GM23338 (cell line): ENCODE results near the gene RPUSD1. TPM values are rescaled to one million over a fixed set of nuclear protein-coding genes. Genes with fewer than 3 reads are reported as not detected.

Source experiments
- ATAC-seq: fragments of 200-7000 bp; cut with Tn5 transposase; 3 replicates; pipeline ENCODE4 v1.9.1; 2020
- DNase-seq: peaks from one replicate; pipeline ENCODE4 v3.0.0-alpha.2; 2015; ENCODE audit warnings: low spot score
- H2AFZ ChIP-seq: fragments of 200-600 bp; sonication (generic); 2 replicates; pipeline ENCODE4 v1.8.0; 2016; ENCODE audit warnings: antibody characterized with exemption, mild to moderate bottlenecking, moderate library complexity
- H3F3A ChIP-seq: fragments of 200-600 bp; sonication (generic); replicated peaks from 2 replicates; pipeline ENCODE4 v1.8.0; 2017; ENCODE audit warnings: antibody characterized with exemption, mixed run types, low read depth
- H3K27ac ChIP-seq: fragments of 200-600 bp; sonication (generic); 2 replicates; pipeline ENCODE4 v1.6.1; 2016; ENCODE audit warnings: low read depth
- H3K27me3 ChIP-seq: fragments of 200-600 bp; sonication (generic); 2 replicates; pipeline ENCODE4 v1.8.0; 2016; ENCODE audit warnings: mild to moderate bottlenecking, mixed run types, moderate library complexity; ENCODE audit not compliant: insufficient read depth
- H3K36me3 ChIP-seq: fragments of 200-600 bp; sonication (generic); 2 replicates; pipeline ENCODE4 v1.8.0; 2016; ENCODE audit warnings: mild to moderate bottlenecking; ENCODE audit not compliant: insufficient read depth
- H3K4me1 ChIP-seq: fragments of 200-600 bp; sonication (generic); 2 replicates; pipeline ENCODE4 v1.8.0; 2016; ENCODE audit warnings: mild to moderate bottlenecking, moderate library complexity; ENCODE audit not compliant: insufficient read depth
- H3K4me2 ChIP-seq: fragments of 200-600 bp; sonication (generic); 2 replicates; pipeline ENCODE4 v1.7.1; 2017; ENCODE audit warnings: mixed run types
- H3K4me3 ChIP-seq: fragments of 200-600 bp; sonication (generic); 2 replicates; pipeline ENCODE4 v1.6.1; 2016; ENCODE audit warnings: mixed run types
- H3K79me2 ChIP-seq: fragments of 200-600 bp; sonication (generic); replicated peaks from 2 replicates; pipeline ENCODE4 v1.8.0; 2017; ENCODE audit warnings: mild to moderate bottlenecking; ENCODE audit not compliant: insufficient read depth
- H3K9me2 ChIP-seq: fragments of 200-600 bp; sonication (generic); 2 replicates; pipeline ENCODE4 v1.8.0; 2017; ENCODE audit not compliant: insufficient read depth
- H4K20me1 ChIP-seq: fragments of 200-600 bp; sonication (generic); replicated peaks from 2 replicates; pipeline ENCODE4 v1.8.0; 2017; ENCODE audit warnings: mild to moderate bottlenecking; ENCODE audit not compliant: insufficient read depth
- H3K27ac Mint-ChIP-seq: 2 replicates; pipeline ENCODE4 v1.8.0; 2020; ENCODE audit warnings: inconsistent platforms, mild to moderate bottlenecking, moderate library complexity, mixed read lengths
- H3K27me3 Mint-ChIP-seq: 3 replicates; pipeline ENCODE4 v1.8.0; 2022; ENCODE audit warnings: low read depth, mild to moderate bottlenecking, moderate library complexity, mixed read lengths, inconsistent platforms; ENCODE audit not compliant: insufficient read depth, poor library complexity
- H3K36me3 Mint-ChIP-seq: 3 replicates; pipeline ENCODE4 v1.8.0; 2021; ENCODE audit warnings: low read depth, mild to moderate bottlenecking, inconsistent platforms, moderate library complexity, mixed read lengths
- H3K4me1 Mint-ChIP-seq: 3 replicates; pipeline ENCODE4 v1.8.0; 2020; ENCODE audit warnings: mild to moderate bottlenecking, inconsistent platforms, mixed read lengths
- H3K4me3 Mint-ChIP-seq: 3 replicates; pipeline ENCODE4 v1.8.0; 2021; ENCODE audit warnings: moderate library complexity, mild to moderate bottlenecking, inconsistent platforms, mixed read lengths
- H3K9me3 Mint-ChIP-seq: 3 replicates; pipeline ENCODE4 v1.8.0; 2020; ENCODE audit warnings: moderate library complexity, mild to moderate bottlenecking, inconsistent platforms, mixed read lengths
- JUNB ChIP-seq: IDR thresholded peaks from one replicate; pipeline ENCODE4 v1.6.1; 2016; ENCODE audit warnings: antibody characterized with exemption; ENCODE audit not compliant: unreplicated experiment
- POLR2AphosphoS5 ChIP-seq: IDR thresholded peaks from 2 replicates; pipeline ENCODE4 v1.6.1; 2016; ENCODE audit warnings: antibody characterized with exemption, low read depth
- polyA plus RNA-seq: library from polyadenylated mRNA; unstranded; fragments of >200 nt; fragmentation: Nextera tagmentation; extraction: Ambion mirVana; gene quantifications from 2 replicates; pipeline ENCODE4 v1.2.1, GENCODE V29; 2016
- total RNA-seq: library from RNA; depleted of rRNA; stranded (reverse); fragments of >200 nt; shearing (Covaris generic); gene quantifications from 2 replicates; pipeline ENCODE4 v1.2.3, GENCODE V29; 2014
- TF ChIP-seq, protein P1 (sequence below): fragments of 250-450 bp; sonication (Bioruptor Pico); IDR thresholded peaks from 2 replicates; pipeline ENCODE4 v1.5.0; 2020; ENCODE audit warnings: mild to moderate bottlenecking, moderate library complexity
- TF ChIP-seq, protein P2 (sequence below): IDR thresholded peaks from one replicate; pipeline ENCODE4 v1.6.1; 2018; ENCODE audit warnings: antibody characterized with exemption; ENCODE audit not compliant: unreplicated experiment
- TF ChIP-seq, protein P3 (sequence below): IDR thresholded peaks from 2 replicates; pipeline ENCODE4 v1.6.1; 2016; ENCODE audit warnings: antibody characterized with exemption

Gene RPUSD1
- total and polyA plus RNA-seq, 2 experiments from 2014 or later: 19.1 to 79.5 TPM

DNA sequence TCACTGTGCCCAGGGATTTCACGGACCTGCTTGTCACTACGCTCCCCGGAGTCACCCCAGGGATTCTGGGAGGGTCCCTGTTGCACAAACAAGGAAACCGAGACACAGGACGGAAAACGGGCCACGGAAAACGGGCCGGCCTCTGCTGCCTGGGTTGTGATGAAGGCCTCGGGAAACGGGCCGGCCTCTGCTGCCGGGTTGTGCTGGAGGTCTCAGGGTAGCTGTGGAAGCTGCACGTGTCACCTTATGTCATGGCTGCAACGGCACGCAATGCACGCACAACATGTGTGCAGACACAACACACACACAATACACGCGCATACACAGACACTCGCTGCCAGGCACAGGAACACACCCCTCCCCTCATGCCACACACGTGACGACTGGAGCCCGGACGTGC, 39.3 kb upstream of the RPUSD1 start:
- Histone ChIP-seq H3K27me3 (no peaks in the 10 kb centered on the region), H3K4me2 (no peak overlapping the region), H3K4me3 (no peak overlapping the region), H3K9me2 (no peaks in the 10 kb centered on the region), H3F3A (no peaks in the 10 kb centered on the region), H3K27ac (no peak overlapping the region), H3K36me3 (no peaks in the 10 kb centered on the region), H3K4me1 (no peaks in the 10 kb centered on the region), H3K79me2 (no peaks in the 10 kb centered on the region), H4K20me1 (no peaks in the 10 kb centered on the region), H2AFZ (no peak overlapping the region)
- Mint-ChIP-seq H3K36me3 (no peaks in the 10 kb centered on the region), H3K27me3 (peaks cover 9% of the 10 kb centered on the region), H3K4me1 (no peaks in the 10 kb centered on the region; the same call in 2 of the 3 replicates), H3K27ac (no peak overlapping the region), H3K4me3 (no peak overlapping the region), H3K9me3 (no peaks in the 10 kb centered on the region)
- ATAC-seq: no peak
- TF ChIP-seq POLR2AphosphoS5: no peak
- TF ChIP-seq, protein P1, sequence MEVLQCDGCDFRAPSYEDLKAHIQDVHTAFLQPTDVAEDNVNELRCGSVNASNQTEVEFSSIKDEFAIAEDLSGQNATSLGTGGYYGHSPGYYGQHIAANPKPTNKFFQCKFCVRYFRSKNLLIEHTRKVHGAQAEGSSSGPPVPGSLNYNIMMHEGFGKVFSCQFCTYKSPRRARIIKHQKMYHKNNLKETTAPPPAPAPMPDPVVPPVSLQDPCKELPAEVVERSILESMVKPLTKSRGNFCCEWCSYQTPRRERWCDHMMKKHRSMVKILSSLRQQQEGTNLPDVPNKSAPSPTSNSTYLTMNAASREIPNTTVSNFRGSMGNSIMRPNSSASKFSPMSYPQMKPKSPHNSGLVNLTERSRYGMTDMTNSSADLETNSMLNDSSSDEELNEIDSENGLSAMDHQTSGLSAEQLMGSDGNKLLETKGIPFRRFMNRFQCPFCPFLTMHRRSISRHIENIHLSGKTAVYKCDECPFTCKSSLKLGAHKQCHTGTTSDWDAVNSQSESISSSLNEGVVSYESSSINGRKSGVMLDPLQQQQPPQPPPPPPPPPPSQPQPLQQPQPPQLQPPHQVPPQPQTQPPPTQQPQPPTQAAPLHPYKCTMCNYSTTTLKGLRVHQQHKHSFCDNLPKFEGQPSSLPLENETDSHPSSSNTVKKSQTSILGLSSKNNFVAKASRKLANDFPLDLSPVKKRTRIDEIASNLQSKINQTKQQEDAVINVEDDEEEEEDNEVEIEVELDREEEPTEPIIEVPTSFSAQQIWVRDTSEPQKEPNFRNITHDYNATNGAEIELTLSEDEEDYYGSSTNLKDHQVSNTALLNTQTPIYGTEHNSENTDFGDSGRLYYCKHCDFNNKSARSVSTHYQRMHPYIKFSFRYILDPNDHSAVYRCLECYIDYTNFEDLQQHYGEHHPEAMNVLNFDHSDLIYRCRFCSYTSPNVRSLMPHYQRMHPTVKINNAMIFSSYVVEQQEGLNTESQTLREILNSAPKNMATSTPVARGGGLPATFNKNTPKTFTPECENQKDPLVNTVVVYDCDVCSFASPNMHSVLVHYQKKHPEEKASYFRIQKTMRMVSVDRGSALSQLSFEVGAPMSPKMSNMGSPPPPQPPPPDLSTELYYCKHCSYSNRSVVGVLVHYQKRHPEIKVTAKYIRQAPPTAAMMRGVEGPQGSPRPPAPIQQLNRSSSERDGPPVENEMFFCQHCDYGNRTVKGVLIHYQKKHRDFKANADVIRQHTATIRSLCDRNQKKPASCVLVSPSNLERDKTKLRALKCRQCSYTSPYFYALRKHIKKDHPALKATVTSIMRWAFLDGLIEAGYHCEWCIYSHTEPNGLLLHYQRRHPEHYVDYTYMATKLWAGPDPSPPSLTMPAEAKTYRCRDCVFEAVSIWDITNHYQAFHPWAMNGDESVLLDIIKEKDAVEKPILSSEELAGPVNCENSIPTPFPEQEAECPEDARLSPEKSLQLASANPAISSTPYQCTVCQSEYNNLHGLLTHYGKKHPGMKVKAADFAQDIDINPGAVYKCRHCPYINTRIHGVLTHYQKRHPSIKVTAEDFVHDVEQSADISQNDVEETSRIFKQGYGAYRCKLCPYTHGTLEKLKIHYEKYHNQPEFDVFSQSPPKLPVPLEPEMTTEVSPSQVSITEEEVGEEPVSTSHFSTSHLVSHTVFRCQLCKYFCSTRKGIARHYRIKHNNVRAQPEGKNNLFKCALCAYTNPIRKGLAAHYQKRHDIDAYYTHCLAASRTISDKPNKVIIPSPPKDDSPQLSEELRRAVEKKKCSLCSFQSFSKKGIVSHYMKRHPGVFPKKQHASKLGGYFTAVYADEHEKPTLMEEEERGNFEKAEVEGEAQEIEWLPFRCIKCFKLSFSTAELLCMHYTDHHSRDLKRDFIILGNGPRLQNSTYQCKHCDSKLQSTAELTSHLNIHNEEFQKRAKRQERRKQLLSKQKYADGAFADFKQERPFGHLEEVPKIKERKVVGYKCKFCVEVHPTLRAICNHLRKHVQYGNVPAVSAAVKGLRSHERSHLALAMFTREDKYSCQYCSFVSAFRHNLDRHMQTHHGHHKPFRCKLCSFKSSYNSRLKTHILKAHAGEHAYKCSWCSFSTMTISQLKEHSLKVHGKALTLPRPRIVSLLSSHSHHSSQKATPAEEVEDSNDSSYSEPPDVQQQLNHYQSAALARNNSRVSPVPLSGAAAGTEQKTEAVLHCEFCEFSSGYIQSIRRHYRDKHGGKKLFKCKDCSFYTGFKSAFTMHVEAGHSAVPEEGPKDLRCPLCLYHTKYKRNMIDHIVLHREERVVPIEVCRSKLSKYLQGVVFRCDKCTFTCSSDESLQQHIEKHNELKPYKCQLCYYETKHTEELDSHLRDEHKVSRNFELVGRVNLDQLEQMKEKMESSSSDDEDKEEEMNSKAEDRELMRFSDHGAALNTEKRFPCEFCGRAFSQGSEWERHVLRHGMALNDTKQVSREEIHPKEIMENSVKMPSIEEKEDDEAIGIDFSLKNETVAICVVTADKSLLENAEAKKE (CRISPR knock-in tag): no peak
- no peak for DNase-seq

DNA sequence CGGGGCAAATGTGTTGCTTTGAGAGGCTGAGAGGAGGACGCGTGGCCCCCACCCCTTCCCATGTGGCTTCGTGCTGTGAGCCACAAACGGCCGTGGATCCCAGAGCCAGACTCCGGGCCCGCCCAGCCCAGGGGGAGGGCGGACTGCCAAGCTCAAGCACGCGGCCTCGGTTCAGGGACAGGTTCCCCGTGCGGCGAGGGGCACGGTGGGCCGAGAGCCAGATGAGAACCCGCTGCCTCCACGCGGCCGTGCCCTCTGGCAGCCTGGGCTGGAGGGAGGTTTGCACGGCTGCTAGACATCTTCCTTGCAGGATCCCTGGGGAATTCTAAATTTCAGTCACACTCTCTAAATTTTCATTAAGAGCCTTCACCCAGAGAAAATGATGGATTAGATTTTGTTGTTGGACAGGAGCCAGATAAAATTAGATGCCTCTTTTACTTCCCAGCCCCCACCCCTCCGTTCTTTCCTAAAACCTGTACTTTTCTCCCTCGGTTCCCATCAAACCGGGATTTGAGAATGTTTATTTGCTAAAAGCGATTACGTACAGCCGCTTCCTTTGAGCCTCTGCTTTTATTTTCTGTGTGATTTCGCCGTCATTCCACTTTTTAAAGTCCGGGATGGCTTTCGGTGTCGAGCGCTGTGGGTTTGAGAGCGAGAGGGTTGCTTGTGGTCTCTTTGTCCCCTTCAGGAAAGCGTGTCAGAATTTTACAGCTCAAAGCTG, 37.3 kb upstream of the RPUSD1 start:
- Mint-ChIP-seq H3K27ac (no peak overlapping the region), H3K27me3 (peaks cover 9% of the 10 kb centered on the region), H3K36me3 (no peaks in the 10 kb centered on the region), H3K9me3 (no peaks in the 10 kb centered on the region), H3K4me1 (no peaks in the 10 kb centered on the region; the same call in 1 of the 3 replicates), H3K4me3 (no peak overlapping the region)
- ATAC-seq: no peak
- Histone ChIP-seq H3K4me2 (no peak overlapping the region), H3K9me2 (no peaks in the 10 kb centered on the region), H4K20me1 (no peaks in the 10 kb centered on the region), H3K4me3 (no peak overlapping the region), H3K36me3 (no peaks in the 10 kb centered on the region), H3K27me3 (no peaks in the 10 kb centered on the region), H3K79me2 (no peaks in the 10 kb centered on the region), H3K27ac (no peak overlapping the region), H3F3A (no peaks in the 10 kb centered on the region), H3K4me1 (no peaks in the 10 kb centered on the region), H2AFZ (no peak overlapping the region)
- DNase-seq: no peak
- no peak for TF ChIP-seq POLR2AphosphoS5
- TF ChIP-seq, protein P2, sequence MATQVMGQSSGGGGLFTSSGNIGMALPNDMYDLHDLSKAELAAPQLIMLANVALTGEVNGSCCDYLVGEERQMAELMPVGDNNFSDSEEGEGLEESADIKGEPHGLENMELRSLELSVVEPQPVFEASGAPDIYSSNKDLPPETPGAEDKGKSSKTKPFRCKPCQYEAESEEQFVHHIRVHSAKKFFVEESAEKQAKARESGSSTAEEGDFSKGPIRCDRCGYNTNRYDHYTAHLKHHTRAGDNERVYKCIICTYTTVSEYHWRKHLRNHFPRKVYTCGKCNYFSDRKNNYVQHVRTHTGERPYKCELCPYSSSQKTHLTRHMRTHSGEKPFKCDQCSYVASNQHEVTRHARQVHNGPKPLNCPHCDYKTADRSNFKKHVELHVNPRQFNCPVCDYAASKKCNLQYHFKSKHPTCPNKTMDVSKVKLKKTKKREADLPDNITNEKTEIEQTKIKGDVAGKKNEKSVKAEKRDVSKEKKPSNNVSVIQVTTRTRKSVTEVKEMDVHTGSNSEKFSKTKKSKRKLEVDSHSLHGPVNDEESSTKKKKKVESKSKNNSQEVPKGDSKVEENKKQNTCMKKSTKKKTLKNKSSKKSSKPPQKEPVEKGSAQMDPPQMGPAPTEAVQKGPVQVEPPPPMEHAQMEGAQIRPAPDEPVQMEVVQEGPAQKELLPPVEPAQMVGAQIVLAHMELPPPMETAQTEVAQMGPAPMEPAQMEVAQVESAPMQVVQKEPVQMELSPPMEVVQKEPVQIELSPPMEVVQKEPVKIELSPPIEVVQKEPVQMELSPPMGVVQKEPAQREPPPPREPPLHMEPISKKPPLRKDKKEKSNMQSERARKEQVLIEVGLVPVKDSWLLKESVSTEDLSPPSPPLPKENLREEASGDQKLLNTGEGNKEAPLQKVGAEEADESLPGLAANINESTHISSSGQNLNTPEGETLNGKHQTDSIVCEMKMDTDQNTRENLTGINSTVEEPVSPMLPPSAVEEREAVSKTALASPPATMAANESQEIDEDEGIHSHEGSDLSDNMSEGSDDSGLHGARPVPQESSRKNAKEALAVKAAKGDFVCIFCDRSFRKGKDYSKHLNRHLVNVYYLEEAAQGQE: no peak
- no peak for TF ChIP-seq JUNB
- TF ChIP-seq, protein P3, sequence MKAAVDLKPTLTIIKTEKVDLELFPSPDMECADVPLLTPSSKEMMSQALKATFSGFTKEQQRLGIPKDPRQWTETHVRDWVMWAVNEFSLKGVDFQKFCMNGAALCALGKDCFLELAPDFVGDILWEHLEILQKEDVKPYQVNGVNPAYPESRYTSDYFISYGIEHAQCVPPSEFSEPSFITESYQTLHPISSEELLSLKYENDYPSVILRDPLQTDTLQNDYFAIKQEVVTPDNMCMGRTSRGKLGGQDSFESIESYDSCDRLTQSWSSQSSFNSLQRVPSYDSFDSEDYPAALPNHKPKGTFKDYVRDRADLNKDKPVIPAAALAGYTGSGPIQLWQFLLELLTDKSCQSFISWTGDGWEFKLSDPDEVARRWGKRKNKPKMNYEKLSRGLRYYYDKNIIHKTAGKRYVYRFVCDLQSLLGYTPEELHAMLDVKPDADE: no peak
